ENCODE data around the gene NCAPG2.
"Not testable (repeated sequence)": the region's sequence is repeated elsewhere in the genome, so short reads cannot be mapped to it uniquely, and the experiment has no call there.

Gene NCAPG2

GRCh38 chr7:158682456-158682855, 22.1 kb downstream of the NCAPG2 start:
- in situ Hi-C loops (cut with HindIII; ENCODE audit: low sequenced_read_pairs), result no loop called here
- no peak overlapping the region for H3K4me3 ChIP-seq (ENCODE audit: low read depth, low read length)
- no peak for DNase-seq (ENCODE audit: low read depth)
- no peak for TF ChIP-seq CTCF (IDR thresholded peaks at IDR 0.05; ENCODE audit: low read depth, low read length, missing control alignments)

- no peak for DNase-seq (ENCODE audit: low read depth)
- in situ Hi-C loops (cut with HindIII; ENCODE audit: low sequenced_read_pairs), result no loop called here
- TF ChIP-seq CTCF (IDR thresholded peaks at IDR 0.05; ENCODE audit: low read depth, low read length, missing control alignments), result no peak
- no peak overlapping the region for H3K4me3 ChIP-seq (ENCODE audit: low read depth, low read length)
Measured at GRCh38 chr7:158680754-158681153, 23.9 kb downstream of the NCAPG2 start.

- H3K4me3 ChIP-seq (ENCODE audit: low read depth, low read length), result no peak overlapping the region
- no peak for DNase-seq (ENCODE audit: low read depth)
- in situ Hi-C loops (cut with HindIII; ENCODE audit: low sequenced_read_pairs), result no loop called here
- TF ChIP-seq CTCF (IDR thresholded peaks at IDR 0.05; ENCODE audit: low read depth, low read length, missing control alignments), result no peak
Measured at GRCh38 chr7:158676906-158677305, 27.7 kb downstream of the NCAPG2 start.

GRCh38 chr7:158676171-158676840, 28.3 kb downstream of the NCAPG2 start:
- TF ChIP-seq CTCF (IDR thresholded peaks at IDR 0.05; ENCODE audit: low read depth, low read length, missing control alignments), result no peak
- DNase-seq (ENCODE audit: low read depth), result no peak
- in situ Hi-C loops (cut with HindIII; ENCODE audit: low sequenced_read_pairs), result no loop called here
- H3K4me3 ChIP-seq (ENCODE audit: low read depth, low read length), result no peak overlapping the region

GRCh38 chr7:158672975-158673374, 31.6 kb downstream of the NCAPG2 start:
- no peak for TF ChIP-seq CTCF (IDR thresholded peaks at IDR 0.05; ENCODE audit: low read depth, low read length, missing control alignments)
- in situ Hi-C loops (cut with HindIII; ENCODE audit: low sequenced_read_pairs), result no loop called here
- no peak overlapping the region for H3K4me3 ChIP-seq (ENCODE audit: low read depth, low read length)
- DNase-seq (ENCODE audit: low read depth), result no peak

- DNase-seq (ENCODE audit: low read depth); in situ Hi-C loops (cut with HindIII; ENCODE audit: low sequenced_read_pairs); H3K4me3 ChIP-seq (ENCODE audit: low read depth, low read length): not testable (repeated sequence)
Measured at GRCh38 chr7:158668086-158668485, 36.5 kb downstream of the NCAPG2 start.

- in situ Hi-C loops (cut with HindIII; ENCODE audit: low sequenced_read_pairs); DNase-seq (ENCODE audit: low read depth); H3K4me3 ChIP-seq (ENCODE audit: low read depth, low read length): not testable (repeated sequence)
Measured at GRCh38 chr7:158666966-158667678, 37.5 kb downstream of the NCAPG2 start.

Data from astrocyte of the cerebellum (primary cell).